GM18951 (cell line): Measurements from ENCODE around the gene CS.

Source experiments
- POLR2A ChIP-seq: IDR thresholded peaks from 4 replicates; pipeline ENCODE4 v1.6.1; 2011; ENCODE audit warnings: mild to moderate bottlenecking; ENCODE audit not compliant: insufficient read length, insufficient read depth; ENCODE audit errors: extremely low read depth
- in situ Hi-C: fragments of 300-500 bp; cut with MboI; formaldehyde crosslinking; loops from one replicate; pipeline ENCODE4 v1.12.0; 2022; ENCODE audit warnings: low sequenced_read_pairs, mixed read lengths, inconsistent platforms; ENCODE audit not compliant: unreplicated experiment

The CS gene

GRCh38 chr12:56257491-56258067 lies 42.6 kb downstream of the CS start:
- no peak for TF ChIP-seq POLR2A
- in situ Hi-C loops: no loop called here

- TF ChIP-seq POLR2A: no peak
- in situ Hi-C loops: no loop called here
These were observed 43.1 kb downstream of the CS start for GRCh38 chr12:56257071-56257470.

DNA sequence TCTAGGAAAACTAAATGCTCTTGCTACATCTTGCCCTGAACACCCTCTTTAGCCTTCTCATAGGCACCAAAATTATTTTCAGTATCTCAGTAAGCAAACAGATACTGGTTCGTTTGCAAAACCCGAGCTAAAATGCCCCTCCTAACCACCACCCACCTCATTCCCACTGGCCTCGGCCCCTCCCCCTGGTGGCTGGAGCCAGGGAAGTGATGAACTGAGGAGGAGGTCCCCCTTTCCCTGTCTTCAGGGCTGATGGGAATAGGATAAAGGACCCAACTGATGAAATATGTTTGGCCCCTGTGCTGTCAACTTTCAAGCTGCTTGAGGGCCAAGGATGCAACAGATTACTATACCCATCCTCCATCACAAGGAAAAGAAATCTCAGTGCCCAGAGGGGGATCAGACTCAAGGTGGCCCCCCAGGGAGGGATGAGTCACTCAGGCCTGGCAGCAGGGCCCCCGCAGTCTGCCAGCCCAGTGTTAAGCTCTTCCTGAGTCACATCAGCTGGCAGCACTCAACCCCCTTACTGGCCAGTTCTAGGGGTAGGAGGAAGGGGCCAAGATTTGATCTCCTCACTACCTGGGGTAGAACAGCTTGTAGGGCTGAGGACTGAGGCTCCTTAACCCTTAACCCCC lies 43.7 kb downstream of the CS start:
- TF ChIP-seq POLR2A: no peak
- in situ Hi-C loops: no loop called here

- TF ChIP-seq POLR2A: no peak
- in situ Hi-C loops: no loop called here
These were observed 44.5 kb downstream of the CS start for GRCh38 chr12:56255671-56256070.

DNA sequence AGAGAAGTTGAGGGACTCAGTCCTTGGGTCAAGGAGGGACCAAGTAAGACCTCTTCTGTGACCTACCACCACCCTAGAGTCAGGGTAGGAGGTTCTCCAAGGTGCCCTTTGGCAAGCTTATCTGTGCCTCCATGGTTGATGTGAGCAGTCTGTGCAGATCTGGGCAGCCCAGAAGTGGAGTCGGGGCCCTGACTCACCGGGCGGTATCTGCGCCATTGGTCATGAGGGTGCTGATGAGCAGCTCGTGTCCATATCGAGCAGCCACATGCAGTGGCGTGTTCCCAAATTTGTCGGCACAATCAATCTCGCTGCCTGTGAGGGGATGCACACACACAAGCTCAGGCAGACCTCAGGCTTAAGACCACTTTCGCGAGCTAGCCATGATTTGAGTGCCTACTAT lies 47.0 kb downstream of the CS start:
- in situ Hi-C loops: no loop called here

DNA sequence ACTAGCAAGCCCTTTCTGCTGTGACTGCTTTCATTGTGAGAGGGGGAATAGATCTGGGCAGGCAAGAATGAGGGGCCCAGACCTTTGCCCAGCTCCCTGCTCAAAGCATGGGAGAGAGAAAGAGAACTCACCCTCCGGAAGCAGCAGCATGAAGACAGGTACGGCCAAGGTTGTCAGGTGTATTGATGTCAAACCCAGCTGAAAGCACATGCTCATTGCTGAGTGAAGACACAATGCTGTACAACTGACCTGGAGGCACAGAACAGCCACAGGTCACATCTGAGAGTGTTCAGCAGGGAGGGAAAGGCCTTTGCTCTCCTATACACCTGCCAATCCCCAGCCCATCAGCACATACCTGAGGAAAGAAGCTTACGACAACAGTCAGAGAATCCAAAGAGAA lies 47.5 kb downstream of the CS start:
- no peak for TF ChIP-seq POLR2A
- in situ Hi-C loops: no loop called here

More for the DNA sequence above, 47.0 kb downstream of the CS start:
- TF ChIP-seq POLR2A: no peak

- no peak for TF ChIP-seq POLR2A
- in situ Hi-C loops: no loop called here
These were observed 51.4 kb downstream of the CS start for GRCh38 chr12:56248711-56249110.

DNA sequence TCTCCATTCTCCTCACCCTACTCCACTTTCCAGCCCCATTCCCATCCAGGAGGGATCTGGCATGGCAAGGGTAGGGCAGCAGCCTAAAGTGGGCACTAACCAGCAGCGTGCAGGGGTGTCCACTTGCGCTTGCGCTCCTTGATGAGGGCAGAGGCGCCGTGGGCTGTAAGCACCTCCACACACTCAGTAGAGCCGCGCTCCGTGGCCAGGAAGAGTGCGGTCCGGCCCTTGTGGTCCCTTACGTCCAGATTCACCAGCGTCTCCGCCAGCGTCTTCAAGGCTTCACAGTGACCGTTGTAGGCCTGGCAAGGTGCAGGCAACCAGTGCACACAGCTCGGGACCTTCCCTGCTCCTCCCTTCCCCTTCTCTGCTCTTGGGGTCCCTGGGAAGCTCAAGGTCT lies 52.2 kb downstream of the CS start:
- in situ Hi-C loops: no loop called here
- TF ChIP-seq POLR2A: no peak

DNA sequence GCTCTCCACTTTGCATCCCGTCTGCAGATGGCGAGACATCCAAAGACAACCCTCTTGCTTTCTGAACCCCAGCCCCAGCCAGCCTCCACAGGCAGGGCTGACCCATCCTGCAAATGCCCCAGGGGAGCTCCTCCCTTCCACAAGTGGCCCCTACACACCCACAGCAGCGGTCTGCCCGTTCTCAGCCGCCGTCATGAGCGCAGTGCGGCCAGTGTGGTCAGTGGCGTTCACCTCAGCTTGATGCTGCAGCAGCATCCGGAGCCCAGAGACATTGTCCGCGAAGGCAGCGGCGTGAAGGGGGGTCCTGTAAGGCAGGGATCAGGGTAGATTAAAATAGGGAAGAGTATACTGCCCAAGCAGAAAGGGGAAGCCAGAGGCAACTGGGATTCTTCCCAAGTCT lies 55.6 kb downstream of the CS start:
- no peak for TF ChIP-seq POLR2A
- in situ Hi-C loops: no loop called here

GRCh38 chr12:56243731-56244181 lies 56.4 kb downstream of the CS start:
- TF ChIP-seq POLR2A: no peak
- in situ Hi-C loops: no loop called here

DNA sequence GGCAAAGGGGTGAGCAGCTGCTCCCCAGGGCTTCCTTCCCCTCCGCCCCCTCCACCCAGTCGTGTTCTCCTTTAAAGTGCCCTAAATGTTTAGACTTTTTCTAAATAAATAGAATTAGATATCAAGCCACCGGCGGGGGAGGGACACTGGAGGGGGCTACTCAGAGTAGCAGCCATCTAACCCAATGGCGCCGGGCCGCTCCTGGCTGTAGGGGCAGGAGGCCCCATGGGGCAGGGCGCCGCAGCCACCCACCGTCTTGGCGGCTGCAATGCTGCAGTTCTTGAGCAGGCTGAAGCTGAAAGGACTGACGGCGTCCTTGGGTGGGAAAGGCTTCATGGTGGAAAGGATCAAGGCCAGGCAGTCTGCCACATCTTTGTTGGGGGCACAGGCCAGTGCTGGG lies 57.1 kb downstream of the CS start:
- in situ Hi-C loops: no loop called here
- no peak for TF ChIP-seq POLR2A

DNA sequence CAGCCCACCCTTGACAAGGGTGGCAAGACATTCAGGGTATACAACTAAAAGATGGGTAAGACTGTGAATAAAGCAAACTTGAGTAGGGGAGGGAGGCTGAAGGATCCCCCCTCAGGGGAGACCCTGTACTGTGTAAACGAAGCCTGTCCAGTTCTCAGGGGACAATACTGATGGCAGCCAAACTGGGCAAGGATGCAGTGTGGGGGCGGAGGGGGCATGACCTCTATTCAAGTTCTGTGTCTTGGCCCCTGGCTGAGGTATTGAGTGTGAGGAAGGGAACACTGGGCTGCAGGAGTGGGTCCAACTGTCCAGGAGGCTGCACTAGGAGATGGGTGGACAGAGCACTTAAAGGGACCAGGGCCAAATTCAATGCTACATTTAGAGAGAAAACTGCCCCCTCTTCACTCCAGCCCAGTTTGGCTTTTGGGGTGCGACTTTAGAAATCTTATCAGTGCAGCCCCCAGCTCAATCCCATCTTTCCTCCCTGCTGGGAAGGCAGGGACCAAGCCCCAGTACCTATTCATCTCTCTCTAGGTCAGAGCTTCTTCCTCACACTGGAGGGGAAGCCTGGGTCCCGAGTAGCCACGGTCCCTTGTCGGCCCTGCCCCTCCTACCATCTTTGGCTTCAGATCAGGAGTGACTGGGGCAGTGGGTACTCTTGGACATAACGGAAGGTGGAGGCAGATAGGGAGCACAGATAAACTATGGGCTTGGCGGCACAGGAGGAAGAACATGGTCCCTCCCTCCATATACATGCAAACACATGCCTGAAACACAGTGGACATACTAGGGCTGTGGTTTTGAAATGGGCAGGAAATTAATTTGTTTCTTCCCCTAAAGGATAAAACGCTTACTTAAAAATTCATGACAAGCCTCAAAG lies 58.5 kb downstream of the CS start:
- in situ Hi-C loops: no loop called here
- TF ChIP-seq POLR2A: no peak

- no peak for TF ChIP-seq POLR2A
- in situ Hi-C loops: no loop called here
These were observed 62.6 kb downstream of the CS start for GRCh38 chr12:56237552-56237951.

DNA sequence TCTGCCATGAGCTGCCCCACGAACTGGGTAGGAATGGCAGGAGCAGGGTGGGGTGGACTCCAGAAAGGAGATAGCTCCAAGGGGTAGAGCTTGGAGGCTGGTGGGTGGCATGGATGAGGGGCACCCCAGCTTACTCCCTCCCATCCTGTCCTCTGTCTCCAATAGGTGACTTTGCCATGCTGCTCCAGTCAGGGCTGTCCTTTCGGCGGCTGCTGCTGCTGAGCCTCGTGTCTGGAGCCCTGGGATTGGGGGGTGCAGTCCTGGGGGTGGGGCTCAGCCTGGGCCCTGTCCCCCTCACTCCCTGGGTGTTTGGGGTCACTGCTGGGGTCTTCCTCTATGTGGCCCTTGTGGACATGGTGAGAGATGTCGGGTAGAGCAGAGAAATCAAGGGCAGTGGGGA lies 63.1 kb downstream of the CS start:
- in situ Hi-C loops: no loop called here
- no peak for TF ChIP-seq POLR2A
